Measurements from ENCODE around the gene PEX14. TPM values are rescaled to one million over a fixed set of nuclear protein-coding genes. Genes with fewer than 3 reads are reported as not detected.

PEX14 gene
- total RNA-seq, 1 donor from 2014 or later: 21.6 TPM

DNA sequence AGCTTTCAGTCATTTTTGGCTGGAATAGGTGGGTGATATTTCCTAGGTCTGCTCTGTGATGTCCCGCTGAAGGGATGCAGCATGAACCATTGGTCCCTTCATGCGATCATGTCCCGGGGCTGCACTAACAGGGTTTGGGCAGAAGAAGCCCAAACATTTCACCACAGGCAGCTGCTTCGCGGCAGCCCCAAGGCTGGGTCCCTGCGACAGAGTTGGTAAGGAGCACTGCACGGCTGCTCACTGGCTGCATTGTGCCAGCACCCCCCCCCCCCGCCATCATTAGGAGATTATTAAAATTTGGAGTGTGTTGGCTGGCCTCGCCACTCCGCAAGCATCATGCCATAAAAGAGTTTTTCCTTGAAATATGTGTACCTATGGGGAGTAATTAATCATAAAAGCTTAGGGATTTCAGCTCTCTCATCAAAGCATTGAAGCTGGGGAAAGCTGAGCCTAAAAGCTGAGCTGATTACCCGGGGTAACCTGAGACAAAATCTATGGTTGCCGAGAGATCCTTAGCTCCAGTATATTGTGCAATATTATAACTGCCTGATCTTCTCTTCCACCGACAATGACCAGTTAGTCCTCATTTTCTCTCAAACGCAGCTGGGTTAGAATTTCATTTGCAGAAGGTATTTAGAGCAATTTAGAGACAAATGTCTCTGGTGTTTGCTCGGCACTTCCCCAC, 62.5 kb downstream of the PEX14 start:
- TF ChIP-seq POLR2A (IDR thresholded peaks at IDR 0.05): no peak
- TF ChIP-seq, protein P1, sequence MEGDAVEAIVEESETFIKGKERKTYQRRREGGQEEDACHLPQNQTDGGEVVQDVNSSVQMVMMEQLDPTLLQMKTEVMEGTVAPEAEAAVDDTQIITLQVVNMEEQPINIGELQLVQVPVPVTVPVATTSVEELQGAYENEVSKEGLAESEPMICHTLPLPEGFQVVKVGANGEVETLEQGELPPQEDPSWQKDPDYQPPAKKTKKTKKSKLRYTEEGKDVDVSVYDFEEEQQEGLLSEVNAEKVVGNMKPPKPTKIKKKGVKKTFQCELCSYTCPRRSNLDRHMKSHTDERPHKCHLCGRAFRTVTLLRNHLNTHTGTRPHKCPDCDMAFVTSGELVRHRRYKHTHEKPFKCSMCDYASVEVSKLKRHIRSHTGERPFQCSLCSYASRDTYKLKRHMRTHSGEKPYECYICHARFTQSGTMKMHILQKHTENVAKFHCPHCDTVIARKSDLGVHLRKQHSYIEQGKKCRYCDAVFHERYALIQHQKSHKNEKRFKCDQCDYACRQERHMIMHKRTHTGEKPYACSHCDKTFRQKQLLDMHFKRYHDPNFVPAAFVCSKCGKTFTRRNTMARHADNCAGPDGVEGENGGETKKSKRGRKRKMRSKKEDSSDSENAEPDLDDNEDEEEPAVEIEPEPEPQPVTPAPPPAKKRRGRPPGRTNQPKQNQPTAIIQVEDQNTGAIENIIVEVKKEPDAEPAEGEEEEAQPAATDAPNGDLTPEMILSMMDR (IDR thresholded peaks at IDR 0.05): no peak
- TF ChIP-seq POLR2AphosphoS5 (IDR thresholded peaks at IDR 0.05; ENCODE audit: insufficient read depth in 1 of 2, low read depth in 1 of 2): no peak
- Histone ChIP-seq H3K4me3 (no peak overlapping the region), H3K27ac (no peak overlapping the region), H3K36me3 (peaks cover 0 to 9% of the 10 kb centered on the region in 2 donors), H3K27me3 (no peaks in the 10 kb centered on the region), H3K4me1 (no peaks in the 10 kb centered on the region), H3K9me3 (no peaks in the 10 kb centered on the region)
- DNase-seq (ENCODE audit: extremely low spot score in 2 of 2): no peak
- intact Hi-C loops (cut with DNase I): no loop called here

DNA sequence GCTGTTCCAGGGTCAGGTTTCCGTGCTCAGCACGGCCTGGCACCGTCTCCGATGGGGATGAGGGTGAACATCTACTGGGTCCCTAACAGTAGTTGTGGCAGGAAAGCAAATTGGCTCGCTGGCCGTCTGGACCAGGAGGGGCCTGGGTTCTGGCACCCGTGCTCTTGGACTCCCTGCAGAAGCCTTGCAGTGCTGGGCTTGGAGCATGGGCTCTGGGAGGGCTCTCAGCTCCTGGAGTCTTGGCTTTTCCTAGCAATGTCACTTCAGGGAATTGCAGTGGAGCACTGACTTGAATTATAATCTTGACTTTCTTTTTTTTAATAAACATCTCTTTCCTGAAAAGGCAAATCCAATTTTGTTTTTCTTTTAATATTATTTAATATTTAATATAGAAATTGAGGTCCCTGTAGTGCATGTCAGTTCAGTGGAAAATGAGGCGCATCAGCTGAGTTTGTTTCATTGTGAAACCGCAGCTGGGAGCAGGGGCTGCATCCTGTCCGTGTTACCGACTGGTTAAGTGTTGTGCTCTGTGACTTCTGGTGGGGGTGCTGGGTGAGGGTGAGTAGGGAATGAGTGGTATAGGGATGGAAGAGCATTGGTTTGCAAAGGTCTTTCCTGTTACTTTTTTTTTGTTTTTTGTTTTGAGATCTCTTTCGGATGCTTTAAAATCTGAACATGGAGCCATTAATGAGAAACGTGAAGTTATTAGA, 64.1 kb downstream of the PEX14 start:
- H3K27me3 ChIP-seq: no peaks in the 10 kb centered on the region
- DNase-seq (ENCODE audit: extremely low spot score in 2 of 2): no peak
- H3K27ac ChIP-seq: no peak overlapping the region
- H3K9me3 ChIP-seq: no peaks in the 10 kb centered on the region
- no peak overlapping the region for H3K4me3 ChIP-seq
- intact Hi-C loops (cut with DNase I): no loop called here
- peaks cover 0 to 9% of the 10 kb centered on the region in 2 donors for H3K36me3 ChIP-seq
- H3K4me1 ChIP-seq: no peaks in the 10 kb centered on the region
- no peak for TF ChIP-seq POLR2A (IDR thresholded peaks at IDR 0.05)
- TF ChIP-seq, protein P1 (IDR thresholded peaks at IDR 0.05): no peak

DNA sequence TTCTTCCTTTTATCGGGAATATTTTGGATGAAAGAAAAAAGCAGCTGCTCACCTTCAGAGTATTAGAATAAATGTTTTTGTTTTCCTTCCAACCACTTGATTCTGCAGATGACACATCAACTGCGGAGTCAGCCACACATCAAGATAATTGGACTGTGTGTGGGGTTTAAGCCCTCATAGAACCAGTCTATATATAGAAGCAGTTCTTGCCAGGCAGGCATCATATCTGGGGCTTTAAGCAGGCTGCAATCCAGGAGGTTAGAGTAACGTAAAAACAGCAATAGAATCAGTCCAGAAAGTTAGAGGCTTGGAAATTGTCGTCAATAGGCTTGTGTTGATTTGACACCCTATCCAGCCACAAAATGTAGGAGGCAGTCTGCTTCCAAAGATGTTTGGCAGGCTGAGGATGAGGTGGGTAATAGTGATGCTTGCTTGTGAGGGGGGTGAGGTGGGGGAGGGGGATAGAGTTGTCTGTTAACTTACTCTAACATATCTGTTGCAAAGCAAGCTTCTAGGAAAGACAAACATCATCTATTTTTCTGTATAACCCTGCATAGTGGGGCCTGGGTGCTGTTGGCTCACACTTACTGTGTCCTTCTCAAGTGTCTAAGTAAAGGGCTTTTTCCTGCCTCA, 64.8 kb downstream of the PEX14 start:
- TF ChIP-seq POLR2A (IDR thresholded peaks at IDR 0.05) (no peak), POLR2AphosphoS5 (IDR thresholded peaks at IDR 0.05; ENCODE audit: insufficient read depth in 1 of 2, low read depth in 1 of 2) (no peak)
- TF ChIP-seq, protein P1 (IDR thresholded peaks at IDR 0.05): no peak
- Histone ChIP-seq H3K4me3 (no peak overlapping the region), H3K36me3 (peaks cover 0 to 9% of the 10 kb centered on the region in 2 donors), H3K9me3 (no peaks in the 10 kb centered on the region), H3K27ac (no peak overlapping the region), H3K27me3 (no peaks in the 10 kb centered on the region), H3K4me1 (no peaks in the 10 kb centered on the region)
- DNase-seq (ENCODE audit: extremely low spot score in 2 of 2): no peak
- intact Hi-C loops (cut with DNase I): no loop called here

DNA sequence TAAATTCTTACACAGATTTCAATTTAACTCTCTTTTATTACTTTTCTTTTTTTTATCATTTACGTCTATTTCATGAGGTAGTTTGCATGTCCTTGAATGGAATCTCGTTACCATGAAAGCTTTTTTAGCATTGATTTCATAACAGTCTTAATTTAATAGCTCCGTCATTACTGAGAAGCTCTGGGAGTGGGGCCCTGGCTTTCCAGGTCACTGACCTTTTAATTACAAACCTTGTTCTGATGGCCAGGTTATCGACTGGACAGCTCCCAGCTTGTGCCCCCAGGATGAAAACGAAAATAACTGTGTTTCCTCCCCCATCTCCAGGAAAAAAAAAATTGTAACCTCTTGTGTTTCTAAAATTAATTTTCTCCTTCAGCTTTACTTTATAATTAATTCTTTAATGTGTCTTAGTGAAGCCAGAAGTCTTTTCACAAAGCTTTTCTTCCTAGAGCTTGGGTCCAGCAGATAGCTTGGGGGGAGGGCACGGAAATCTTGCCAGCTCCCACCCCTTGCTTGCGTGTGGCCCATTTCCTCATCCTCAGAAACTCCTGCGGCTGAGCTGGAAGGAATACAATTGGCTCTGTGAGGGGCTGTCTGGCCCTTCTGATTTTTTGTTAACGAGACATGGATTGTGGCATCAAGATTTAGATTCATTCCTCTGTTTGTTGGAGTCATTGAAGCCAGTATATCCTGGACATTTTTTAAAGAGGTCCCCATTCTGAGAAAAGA, 65.7 kb downstream of the PEX14 start:
- intact Hi-C loops (cut with DNase I): no loop called here
- no peak for DNase-seq (ENCODE audit: extremely low spot score in 2 of 2)
- TF ChIP-seq POLR2AphosphoS5 (IDR thresholded peaks at IDR 0.05; ENCODE audit: insufficient read depth in 1 of 2, low read depth in 1 of 2) (no peak), POLR2A (IDR thresholded peaks at IDR 0.05) (no peak)
- TF ChIP-seq, protein P1 (IDR thresholded peaks at IDR 0.05): no peak
- Histone ChIP-seq H3K4me3 (no peak overlapping the region), H3K27me3 (no peaks in the 10 kb centered on the region), H3K36me3 (peaks cover 0 to 9% of the 10 kb centered on the region in 2 donors), H3K4me1 (no peaks in the 10 kb centered on the region), H3K27ac (no peak overlapping the region), H3K9me3 (no peaks in the 10 kb centered on the region)
